ENCODE results near the gene HERC2. TPM values are rescaled to one million over a fixed set of nuclear protein-coding genes. Genes with fewer than 3 reads are reported as not detected.

The HERC2 gene
- total and polyA plus RNA-seq, 2 of the 4 experiments (the other 2 are of a cell fraction), result 20.8 to 28.9 TPM

DNA sequence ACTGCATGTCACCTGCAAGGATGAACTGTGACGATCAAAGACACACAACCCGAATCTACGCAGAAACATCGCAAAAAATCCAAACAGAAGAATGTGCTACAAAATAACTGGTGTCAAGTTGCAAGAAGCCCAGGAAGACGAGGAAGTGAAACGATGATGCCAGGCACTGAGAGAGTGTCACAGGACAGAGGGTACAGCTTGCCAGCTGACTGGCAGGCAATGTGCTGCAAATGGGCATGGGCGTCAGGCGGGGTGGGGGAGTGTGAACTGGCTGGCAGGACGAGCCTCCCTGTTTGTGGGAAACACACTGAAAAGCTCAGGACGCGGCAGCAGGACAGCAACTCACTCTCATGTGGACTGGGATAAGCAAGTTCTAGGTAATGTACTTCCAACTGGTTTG lies 193.9 kb downstream of the HERC2 start:
- DNase-seq, result no peak
- Histone ChIP-seq H2BK120ac (ENCODE audit: low read depth, low read length) (no peak overlapping the region), H3K18ac (ENCODE audit: low read depth, low read length) (no peak overlapping the region), H3K79me1 (ENCODE audit: low read depth in 1 of 2, low read length in 2 of 2) (peaks cover 0 to 3% of the 10 kb centered on the region in 2 experiments; a peak in 1 of 4 replicates), H3K4ac (ENCODE audit: low read depth, low read length) (no peak overlapping the region), H2BK15ac (ENCODE audit: low read depth, low read length) (no peak overlapping the region), H3K27me3 (ENCODE audit: control insufficient read depth, insufficient read depth, low read length) (no peaks in the 10 kb centered on the region), H3K9me3 (ENCODE audit: control insufficient read depth, insufficient read depth, low read length) (no peaks in the 10 kb centered on the region), H2AFZ (replicated peaks; ENCODE audit: low read length, poor library complexity) (peak overlapping the region; percentile 54), H3K4me3 (ENCODE audit: insufficient read depth, low read depth, low read length) (no peak overlapping the region), H3K36me3 (ENCODE audit: control insufficient read depth, insufficient read depth, low read length) (peaks cover 38% of the 10 kb centered on the region), H3K4me1 (ENCODE audit: control insufficient read depth, insufficient read depth, low read length) (peaks cover 6% of the 10 kb centered on the region), H2AK5ac (ENCODE audit: low read depth, low read length) (no peak overlapping the region), H2BK5ac (ENCODE audit: low read depth, low read length, poor library complexity, severe bottlenecking) (no peak overlapping the region), H2BK20ac (ENCODE audit: low read depth, low read length) (no peak overlapping the region), H4K5ac (ENCODE audit: low read depth, low read length) (no peak overlapping the region), H4K8ac (ENCODE audit: low read depth in 2 of 2, low read length in 2 of 2) (no peak overlapping the region), H4K20me1 (ENCODE audit: insufficient read depth, low read length) (peaks cover 3% of the 10 kb centered on the region), H3K56ac (ENCODE audit: extremely low read depth, insufficient read depth, low read length) (no peak overlapping the region), H3K14ac (replicated peaks; ENCODE audit: low read depth, low read length) (no peak overlapping the region), H3K27ac (ENCODE audit: insufficient read depth, low read length) (no peak overlapping the region), H3K9ac (ENCODE audit: low read depth, low read length) (no peak overlapping the region), H3K23ac (ENCODE audit: low read depth, low read length) (no peak overlapping the region), H3K9me1 (ENCODE audit: insufficient read depth, low read length) (no peaks in the 10 kb centered on the region; the same call in 1 of the 2 replicates), H4K91ac (ENCODE audit: insufficient read depth, low read depth, low read length) (no peak overlapping the region), H2AK9ac (replicated peaks; ENCODE audit: low read depth, low read length, poor library complexity) (no peak overlapping the region), H3K4me2 (ENCODE audit: low read depth, low read length) (no peak overlapping the region)
- 94% methylated on average over 8 of the region's 11 CpGs; no CpG with 5 or more reads in 1 of the 2 experiments for WGBS, 2 experiments (ENCODE audit: extremely low coverage in 2 of 2, insufficient read length in 1 of 2)
- in situ Hi-C loops (cut with MboI; ENCODE audit: low sequenced_read_pairs), result no loop called here
- CTCF ChIA-PET, result no interaction called here
- no peak for TF ChIP-seq USF2 (IDR thresholded peaks at IDR 0.05; ENCODE audit: low read depth, low read length)
- no peak for TF ChIP-seq RCOR1 (IDR thresholded peaks at IDR 0.05; ENCODE audit: insufficient replicate concordance, low read length)
- no peak for TF ChIP-seq MAFK (IDR thresholded peaks at IDR 0.05; ENCODE audit: low read depth, low read length)
- TF ChIP-seq CEBPB (IDR thresholded peaks at IDR 0.05; ENCODE audit: low read depth, low read length), result no peak
- TF ChIP-seq MXI1 (IDR thresholded peaks at IDR 0.05; ENCODE audit: borderline replicate concordance, low read depth, low read length), result no peak
- no peak for TF ChIP-seq RAD21 (IDR thresholded peaks at IDR 0.05; ENCODE audit: low read length)
- no peak for TF ChIP-seq RFX5 (IDR thresholded peaks at IDR 0.05; ENCODE audit: low read depth, low read length)
- no peak for TF ChIP-seq SMC3 (IDR thresholded peaks at IDR 0.05; ENCODE audit: low read depth, low read length)
- TF ChIP-seq CHD1 (IDR thresholded peaks at IDR 0.05; ENCODE audit: low read depth, low read length), result no peak
- TF ChIP-seq, protein P1, sequence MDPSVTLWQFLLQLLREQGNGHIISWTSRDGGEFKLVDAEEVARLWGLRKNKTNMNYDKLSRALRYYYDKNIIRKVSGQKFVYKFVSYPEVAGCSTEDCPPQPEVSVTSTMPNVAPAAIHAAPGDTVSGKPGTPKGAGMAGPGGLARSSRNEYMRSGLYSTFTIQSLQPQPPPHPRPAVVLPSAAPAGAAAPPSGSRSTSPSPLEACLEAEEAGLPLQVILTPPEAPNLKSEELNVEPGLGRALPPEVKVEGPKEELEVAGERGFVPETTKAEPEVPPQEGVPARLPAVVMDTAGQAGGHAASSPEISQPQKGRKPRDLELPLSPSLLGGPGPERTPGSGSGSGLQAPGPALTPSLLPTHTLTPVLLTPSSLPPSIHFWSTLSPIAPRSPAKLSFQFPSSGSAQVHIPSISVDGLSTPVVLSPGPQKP (IDR thresholded peaks at IDR 0.05; ENCODE audit: borderline replicate concordance, low read depth, low read length), result no peak
- no peak for TF ChIP-seq NFE2L2 (IDR thresholded peaks at IDR 0.05; ENCODE audit: low read depth, low read length)
- TF ChIP-seq BHLHE40 (IDR thresholded peaks at IDR 0.05; ENCODE audit: low read depth, low read length), result no peak
- no peak for TF ChIP-seq MAZ (IDR thresholded peaks at IDR 0.05; ENCODE audit: borderline replicate concordance, low read depth, low read length)
- TF ChIP-seq FOS (IDR thresholded peaks at IDR 0.05; ENCODE audit: low read depth, low read length), result no peak
- TF ChIP-seq, protein P2, sequence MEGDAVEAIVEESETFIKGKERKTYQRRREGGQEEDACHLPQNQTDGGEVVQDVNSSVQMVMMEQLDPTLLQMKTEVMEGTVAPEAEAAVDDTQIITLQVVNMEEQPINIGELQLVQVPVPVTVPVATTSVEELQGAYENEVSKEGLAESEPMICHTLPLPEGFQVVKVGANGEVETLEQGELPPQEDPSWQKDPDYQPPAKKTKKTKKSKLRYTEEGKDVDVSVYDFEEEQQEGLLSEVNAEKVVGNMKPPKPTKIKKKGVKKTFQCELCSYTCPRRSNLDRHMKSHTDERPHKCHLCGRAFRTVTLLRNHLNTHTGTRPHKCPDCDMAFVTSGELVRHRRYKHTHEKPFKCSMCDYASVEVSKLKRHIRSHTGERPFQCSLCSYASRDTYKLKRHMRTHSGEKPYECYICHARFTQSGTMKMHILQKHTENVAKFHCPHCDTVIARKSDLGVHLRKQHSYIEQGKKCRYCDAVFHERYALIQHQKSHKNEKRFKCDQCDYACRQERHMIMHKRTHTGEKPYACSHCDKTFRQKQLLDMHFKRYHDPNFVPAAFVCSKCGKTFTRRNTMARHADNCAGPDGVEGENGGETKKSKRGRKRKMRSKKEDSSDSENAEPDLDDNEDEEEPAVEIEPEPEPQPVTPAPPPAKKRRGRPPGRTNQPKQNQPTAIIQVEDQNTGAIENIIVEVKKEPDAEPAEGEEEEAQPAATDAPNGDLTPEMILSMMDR (conservative IDR thresholded peaks at IDR 0.05; ENCODE audit: low read depth, low read length), result no peak
- no peak for TF ChIP-seq POLR2A (IDR thresholded peaks at IDR 0.05; ENCODE audit: low read depth, low read length)
- POLR2A ChIA-PET (ENCODE audit: unreplicated experiment), result no interaction called here
- no TSS peak for BruUV-seq (replicated peaks)
- intact Hi-C loops (cut with micrococcal nuclease), result no loop called here
- dilution Hi-C loops (cut with HindIII; ENCODE audit: low sequenced_read_pairs, unreplicated experiment), result no loop called here
- no peak for ATAC-seq (ENCODE audit: low read depth)
